Activated CD4-positive, CD25-positive, alpha-beta regulatory T cell treated with anti-CD3 and anti-CD28 coated beads, Interleukin-2, amount 50 U/mL, for 16 hours (primary cell): ENCODE data around the gene ZNF683.

Source experiments
- DNase-seq: peaks from one replicate; pipeline ENCODE4 v3.0.0-alpha.2; 2020; ENCODE audit warnings: low read depth, low spot score

ZNF683 gene

GRCh38 chr1:26358411-26359384 lies 13.9 kb downstream of the ZNF683 start:
- DNase-seq = peak; percentile 31

DNA sequence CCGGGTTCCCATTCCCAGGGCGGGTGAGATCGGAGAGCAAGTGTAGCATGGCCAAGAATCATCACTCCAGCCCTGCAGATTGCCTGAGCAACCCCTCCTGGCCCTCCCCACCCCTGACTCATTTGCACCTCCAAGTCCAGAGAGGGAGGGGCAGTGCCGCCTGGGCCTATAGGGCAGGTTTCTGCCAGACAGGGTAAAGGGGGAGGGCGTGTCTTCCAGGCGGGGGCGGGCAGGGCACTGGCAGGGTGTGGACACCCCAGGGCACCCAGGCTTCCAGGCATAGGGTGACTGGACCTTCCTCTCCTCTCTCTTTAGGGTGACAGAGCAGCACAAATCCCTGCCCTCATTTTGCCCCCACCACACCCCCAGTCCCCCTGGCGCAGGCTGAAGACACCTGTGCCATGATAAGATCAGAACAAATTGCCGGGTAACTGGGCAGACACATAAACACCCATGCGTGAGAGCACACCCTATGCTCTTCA lies 15.4 kb downstream of the ZNF683 start:
- no peak for DNase-seq

DNA sequence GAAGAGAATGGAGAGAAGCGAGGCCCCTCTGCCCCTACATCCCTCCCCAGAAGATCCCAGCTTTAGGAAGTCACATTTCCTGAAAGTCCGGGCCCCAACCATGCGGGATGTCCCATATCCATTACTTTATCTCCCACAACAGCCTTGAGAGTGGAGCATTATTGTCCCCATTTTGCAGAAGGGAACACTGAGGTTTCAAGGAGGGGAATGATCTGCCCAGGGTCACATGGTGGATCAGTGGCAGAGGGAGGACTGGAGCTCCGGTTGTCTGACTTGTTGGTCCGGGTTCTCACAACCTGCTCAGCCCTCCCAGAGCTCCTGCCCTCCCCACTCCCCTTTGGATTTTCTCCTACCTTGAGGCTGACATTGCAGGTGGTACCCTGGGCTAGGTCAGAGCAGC lies 16.4 kb downstream of the ZNF683 start:
- no peak for DNase-seq

- no peak for DNase-seq
Measured at GRCh38 chr1:26354972-26355371, 17.6 kb downstream of the ZNF683 start.

DNA sequence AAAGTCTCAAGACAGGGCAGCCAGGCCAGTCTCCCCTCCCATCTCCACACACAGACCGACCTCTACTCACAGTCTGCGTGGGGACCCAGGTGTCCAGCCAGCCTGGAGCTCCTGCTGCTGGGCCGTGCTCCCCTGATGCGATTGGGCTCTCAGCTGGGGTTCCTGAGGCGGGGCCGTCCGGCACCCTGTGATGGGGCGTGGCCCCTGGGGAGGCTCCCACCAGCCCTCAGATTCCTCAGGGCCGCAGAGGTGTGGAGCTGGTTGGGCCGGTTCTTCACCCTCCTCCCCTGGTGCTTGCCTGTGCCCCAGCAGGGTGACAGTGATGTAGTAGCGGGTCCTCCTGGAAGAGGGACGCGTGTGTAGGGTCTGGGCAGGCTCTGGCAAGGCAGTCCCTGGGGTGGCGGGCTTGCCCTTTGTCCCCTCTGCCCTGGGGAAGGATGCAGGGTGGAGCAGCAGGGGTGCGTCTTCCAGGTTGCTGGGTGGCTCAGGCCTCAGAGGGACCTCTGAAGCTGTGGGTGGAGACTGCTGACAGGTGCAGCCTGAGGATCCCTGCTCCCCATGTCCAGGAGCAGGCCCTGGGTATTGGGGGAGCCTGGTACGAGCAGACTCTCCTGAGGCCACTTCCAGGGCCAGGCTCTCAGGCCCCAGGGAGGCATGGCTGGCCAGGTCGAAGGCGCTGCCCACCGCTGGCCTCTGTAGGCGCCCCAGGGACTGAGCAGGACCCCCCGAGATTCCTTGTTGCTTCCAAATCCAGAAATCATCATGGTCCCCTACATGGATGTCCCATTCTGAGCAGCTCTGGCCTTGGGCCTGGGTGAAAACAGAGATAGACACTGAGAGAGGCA lies 18.4 kb downstream of the ZNF683 start, which contains the start of gene CRYBG2:
Gene CRYBG2 (minus strand): TSS at position 155 of the 845 bp plus-strand sequence. CDS start 7,473 bp downstream, outside the sequence.
- no peak for DNase-seq

- DNase-seq = no peak
Measured at GRCh38 chr1:26353210-26353859, 19.2 kb downstream of the ZNF683 start.

DNA sequence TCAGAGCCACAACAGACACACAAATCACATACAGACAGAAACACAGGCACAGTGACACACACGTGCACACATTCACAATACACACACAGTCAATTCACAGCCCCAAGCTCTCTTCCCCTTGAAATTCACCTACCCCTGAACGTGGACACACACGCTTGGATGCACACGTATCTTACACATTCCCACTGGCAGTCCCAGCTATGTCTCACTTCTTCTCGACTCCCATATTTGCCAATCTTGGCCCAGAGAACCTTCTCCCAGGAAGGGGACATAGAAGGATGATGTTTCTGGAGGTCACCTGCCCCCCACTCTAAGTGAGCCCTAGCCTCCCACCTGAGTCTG lies 20.2 kb downstream of the ZNF683 start:
- DNase-seq = no peak

DNA sequence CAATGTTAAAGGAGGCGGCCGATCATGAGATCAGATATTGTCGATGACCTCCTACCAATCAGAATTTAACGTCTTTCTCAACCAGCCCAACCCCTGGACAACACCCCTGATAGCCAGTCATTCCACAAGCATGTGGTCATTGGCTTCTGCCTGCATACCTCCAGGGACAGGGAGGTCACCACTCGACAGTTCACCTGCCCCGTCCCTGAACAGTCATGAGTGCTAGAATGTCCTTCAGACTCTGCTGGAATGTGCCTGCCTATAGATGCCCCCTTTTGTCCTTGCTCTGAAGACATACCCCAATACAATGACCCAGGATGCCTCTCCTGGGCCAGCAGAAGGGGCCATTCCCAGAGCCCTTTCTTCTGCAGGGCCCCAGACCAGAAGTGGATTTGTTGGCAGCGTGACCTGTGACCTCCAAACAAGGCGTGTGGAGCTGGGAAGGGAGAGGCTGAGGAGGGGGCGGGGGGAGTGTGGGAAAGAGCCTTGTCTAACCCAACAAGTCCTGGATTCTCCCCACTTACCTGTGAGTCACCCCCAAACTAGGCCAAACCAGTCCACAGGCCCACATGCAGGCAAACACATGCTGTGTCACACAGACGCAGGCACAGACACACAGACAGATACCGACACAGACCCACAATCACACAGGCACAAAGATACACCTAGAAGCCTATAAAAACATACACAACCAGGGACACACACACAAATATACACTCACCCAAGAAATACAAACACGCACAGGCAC lies 20.8 kb downstream of the ZNF683 start:
- DNase-seq = no peak

- DNase-seq = no peak
Measured at GRCh38 chr1:26350701-26351589, 21.6 kb downstream of the ZNF683 start.

DNA sequence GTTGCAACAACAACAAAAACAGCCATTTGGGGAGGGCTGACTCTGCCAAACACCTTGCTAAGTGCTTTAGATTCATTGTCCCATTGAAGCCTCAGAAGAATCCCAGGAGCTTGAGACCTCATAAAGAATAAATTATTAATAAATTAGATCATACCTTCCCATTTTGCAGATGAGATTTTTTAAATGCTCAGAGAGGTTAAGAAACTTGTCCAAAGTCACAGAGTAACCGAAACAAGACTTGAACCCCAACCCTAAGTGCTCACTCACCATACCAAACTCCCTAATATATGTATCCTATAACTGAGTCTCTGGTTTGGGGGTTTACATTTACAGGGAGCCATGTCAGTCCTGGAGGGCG lies 22.2 kb downstream of the ZNF683 start:
- DNase-seq = no peak

DNA sequence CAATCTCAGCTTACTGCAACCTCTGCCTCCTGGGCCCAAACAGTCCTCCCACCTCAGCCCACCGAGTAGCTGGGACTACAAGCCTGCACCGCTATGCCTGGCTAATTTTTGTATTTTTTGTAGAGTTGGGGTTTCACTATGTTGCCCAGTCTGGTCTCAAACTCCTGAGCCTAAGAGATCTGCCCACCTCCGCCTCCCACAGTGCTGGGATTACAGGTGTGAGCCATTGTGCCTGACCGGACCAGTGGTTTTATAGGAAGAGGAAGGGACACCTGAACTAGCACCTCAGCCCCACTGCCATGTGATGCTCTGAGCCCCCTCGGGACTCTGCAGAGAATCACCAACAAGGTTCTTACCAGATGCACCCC lies 22.7 kb downstream of the ZNF683 start:
- no peak for DNase-seq

DNA sequence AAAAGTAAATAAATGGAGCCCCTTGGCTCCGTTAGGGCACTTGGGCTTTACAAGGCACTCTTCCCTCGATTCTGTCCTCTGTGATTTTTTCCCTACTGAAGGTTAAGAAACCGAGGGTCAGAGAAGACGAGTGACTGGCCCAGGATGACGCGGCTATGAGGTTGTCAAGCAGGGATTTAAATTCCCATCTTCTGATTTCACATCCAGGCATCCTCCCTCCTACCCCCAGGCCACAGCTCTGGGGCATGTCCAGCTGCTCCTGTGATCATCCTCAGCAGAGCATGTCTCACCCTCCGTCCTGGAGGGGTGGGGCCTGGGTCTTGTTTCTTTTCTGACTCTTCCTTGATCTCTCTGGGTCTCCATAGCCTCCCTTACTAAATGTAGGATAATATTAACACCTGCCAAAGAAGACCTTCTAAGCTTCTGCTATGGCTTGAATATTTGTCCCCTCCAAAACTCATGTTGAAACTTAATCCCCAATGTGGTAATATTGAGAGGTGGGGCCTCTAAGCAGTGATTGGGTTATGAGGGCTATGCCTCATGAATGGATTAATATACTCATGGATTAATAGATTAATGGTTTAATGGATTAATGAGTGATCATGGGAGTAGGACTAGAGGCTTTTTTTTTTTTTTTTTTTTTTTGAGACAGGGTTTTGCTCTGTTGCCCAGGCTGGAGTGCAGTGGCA lies 23.2 kb downstream of the ZNF683 start:
- no peak for DNase-seq

- no peak for DNase-seq
Measured at GRCh38 chr1:26346274-26347033, 26.1 kb downstream of the ZNF683 start.

GRCh38 chr1:26345718-26346117 lies 26.8 kb downstream of the ZNF683 start:
- DNase-seq = no peak

DNA sequence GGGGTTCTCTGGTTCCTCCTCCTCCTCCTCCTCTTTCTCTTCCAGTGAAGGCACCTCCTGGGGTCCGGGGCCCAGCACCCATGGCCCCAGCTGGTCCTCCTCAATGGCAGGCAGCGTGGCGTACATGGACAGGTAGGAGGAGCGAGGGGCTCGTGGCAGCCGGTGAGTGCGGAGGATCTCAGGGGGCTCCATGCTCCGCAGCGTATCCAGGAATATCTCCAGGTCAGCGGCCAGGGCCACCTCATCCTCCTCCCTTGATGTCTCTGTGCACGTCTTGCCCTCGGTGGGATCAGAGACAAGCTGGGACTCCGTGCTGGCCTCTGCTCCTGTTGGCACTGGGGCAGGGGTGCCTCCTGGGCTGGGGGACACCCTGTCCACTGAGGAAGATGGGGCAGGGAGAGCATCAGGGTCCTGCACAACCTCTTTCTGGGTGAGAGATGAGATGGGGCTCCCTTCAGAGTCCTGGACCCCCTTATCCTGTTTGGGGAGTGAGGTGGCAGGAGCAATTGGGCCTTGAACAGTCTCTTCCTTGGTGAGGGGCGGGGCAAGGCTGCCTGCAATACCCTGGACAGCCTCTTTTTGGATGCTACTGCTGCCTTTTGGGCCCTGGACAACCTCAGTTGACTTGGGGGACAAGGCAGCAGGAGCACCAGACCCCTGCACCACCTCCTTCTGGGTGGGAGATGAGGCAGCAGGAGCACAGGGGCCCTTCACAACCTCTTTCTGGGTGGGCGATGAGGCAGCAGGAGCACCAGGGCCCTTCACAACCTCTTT lies 28.2 kb downstream of the ZNF683 start:
- no peak for DNase-seq

DNA sequence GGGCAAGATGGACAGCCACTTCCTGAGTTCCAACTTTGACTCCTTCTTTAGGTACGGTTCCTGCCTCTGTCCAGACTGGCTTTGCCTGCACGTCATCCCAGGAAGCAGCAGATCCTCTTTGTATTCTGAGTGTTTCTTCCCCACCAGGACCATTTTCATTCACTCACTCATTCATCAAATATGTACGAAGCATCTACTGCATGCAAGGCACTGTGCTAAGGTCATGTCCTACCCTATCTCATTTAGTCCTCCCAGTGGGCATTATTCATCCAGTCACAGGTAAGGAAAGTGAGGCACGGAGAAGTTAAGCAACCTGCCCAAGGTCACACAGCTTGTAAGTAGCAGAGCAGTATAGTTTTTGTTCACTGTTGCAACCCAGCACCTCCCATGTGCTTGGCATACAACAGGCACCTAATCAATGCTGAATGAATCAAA lies 32.5 kb downstream of the ZNF683 start:
- DNase-seq = no peak

GRCh38 chr1:26338670-26339069 lies 33.9 kb downstream of the ZNF683 start:
- DNase-seq = no peak

DNA sequence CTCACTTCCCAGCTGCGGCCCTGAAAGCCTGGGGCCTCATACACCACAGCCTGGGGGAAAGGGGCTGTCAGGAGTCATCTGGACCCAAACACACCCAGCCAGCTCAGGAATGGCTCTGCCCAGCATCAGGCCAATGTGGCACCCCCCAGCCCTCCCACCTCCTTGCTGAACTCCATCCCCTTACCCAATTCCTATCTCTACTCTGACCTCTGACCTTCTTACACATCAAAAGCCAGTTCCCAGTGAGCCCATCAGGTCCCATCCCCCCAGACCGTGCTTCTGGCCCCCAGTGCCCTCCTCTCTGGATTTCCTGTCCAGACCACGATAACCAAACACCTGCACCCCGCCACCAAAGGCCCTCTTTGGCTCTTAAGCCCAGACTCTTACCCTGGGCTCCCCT lies 34.9 kb downstream of the ZNF683 start:
- no peak for DNase-seq
